ENCODE data around the gene POTEG.
"Not testable (repeated sequence)": the region's sequence is repeated elsewhere in the genome, so short reads cannot be mapped to it uniquely, and the experiment has no call there.

POTEG gene

DNA sequence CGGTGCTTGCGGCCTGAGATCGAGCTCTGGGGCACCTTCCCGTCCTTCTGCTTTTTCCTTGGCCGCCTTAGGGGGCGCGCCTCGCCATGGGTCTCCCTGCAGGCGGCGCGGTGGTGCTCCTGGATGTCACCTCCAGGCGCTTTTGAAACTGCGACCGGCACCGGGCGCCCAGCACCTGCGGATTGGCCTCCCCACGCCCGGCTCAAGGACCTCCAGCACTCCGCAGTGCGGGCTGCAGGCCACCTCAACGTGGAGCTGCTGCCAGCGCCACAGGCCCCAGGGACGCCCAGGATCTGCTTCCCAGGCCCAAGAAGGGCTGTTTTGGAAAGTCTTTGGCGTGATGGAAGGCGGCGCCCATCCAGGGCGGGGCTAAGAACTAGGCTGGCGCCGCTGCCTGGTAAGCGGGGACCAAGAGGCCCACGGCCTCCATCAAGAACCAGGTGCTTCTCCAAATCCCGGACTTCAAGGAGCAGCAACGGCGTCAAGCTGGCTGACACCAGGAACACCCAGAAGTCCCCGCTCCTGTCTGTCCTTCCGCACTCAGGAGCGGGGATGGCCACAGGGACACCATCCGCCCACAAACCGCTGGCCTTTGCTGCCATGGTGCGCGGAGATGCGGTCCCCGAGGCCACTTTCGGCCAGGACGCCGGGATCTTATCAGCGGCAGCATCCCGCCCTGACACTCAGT is 61.2 kb downstream of the POTEG start:
- DNase-seq (ENCODE audit: low read depth), result not testable (repeated sequence)

DNA sequence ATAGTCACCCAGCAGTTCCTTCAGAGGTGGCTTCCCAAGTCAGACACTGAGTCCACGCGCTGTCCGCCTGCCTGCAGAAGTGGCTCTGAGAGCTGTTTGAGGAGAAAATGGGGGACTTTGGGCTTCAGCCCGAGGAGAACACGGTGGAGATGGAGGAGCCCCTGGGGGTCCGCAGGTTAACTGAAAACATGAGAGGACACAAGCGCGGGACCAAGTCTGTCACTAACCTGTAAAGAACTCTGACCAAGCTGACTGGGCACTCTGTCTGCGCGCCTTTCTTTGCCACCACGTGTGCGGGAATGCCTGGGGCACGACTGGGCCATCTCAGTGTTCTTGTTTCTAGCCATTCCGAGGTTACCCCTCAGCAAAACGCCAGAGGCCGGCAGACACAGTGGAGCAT is 62.4 kb downstream of the POTEG start:
- not testable (repeated sequence) for DNase-seq (ENCODE audit: low read depth)

DNA sequence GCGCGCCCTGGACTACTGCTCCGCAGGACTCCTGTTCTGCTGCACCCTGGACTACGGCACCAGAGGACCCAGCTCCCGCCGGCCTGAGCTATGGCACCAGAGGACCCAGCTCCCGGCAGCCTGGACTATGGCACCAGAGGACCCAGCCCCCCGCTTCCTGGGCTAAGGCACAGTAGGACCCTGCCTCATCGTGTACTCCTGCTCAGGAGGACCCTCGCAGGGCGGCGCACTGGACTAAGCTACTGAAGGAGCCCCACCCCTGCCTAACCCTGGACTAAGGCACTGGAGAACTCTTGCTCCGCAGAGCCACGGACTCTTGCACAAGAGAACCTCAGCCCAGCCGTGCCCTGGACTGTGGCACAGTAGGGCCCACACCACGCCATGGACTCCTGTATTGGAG is 71.3 kb downstream of the POTEG start:
- not testable (repeated sequence) for DNase-seq (ENCODE audit: low read depth)

DNA sequence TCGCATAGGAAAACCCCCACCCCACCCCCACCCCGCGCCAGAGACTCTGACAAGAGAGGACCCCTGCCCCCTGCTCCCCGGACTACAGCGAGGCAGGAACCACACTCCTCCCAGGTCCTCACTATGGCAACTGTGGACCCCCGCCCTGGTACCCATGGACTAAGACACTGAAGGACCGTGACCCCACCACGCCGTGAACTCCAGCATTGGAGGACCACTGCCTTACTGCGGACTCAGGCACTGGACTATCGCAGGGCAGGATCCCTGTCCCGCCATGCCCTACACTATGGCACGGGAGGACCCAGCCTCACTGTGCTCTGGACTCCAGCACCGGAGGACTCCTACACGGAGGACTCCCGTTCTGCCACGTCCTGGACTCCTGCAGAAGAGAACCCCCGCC is 71.8 kb downstream of the POTEG start:
- not testable (repeated sequence) for DNase-seq (ENCODE audit: low read depth)

DNA sequence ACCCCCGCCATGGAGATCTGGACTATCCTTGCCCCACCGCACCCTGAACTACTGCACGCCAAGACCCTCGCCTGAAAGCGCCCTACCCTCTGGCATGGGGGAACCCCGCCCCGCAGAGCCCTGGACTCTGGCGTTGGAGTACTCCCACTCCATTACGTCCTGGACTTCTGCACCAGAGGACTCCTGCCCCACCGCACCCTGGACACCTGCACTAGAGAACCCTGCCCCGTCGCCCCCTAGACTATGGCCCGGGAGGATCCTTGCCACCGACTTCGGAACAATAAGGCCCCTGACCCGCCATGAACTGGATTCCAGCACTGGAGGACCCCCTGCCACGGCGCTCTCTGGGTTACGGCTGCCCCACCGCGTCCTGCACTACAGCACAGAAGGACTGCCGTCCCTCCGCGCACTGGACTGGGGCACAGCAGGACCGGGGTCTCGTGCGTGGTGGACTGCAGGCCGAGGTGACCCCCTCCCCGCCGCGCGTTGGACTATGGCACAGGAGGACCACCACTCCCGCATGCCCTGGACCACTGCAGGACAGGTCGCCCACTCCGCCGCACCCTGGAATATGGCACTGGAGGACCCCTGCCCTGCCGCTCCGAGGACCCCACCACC is 72.4 kb downstream of the POTEG start:
- not testable (repeated sequence) for DNase-seq (ENCODE audit: low read depth)

DNA sequence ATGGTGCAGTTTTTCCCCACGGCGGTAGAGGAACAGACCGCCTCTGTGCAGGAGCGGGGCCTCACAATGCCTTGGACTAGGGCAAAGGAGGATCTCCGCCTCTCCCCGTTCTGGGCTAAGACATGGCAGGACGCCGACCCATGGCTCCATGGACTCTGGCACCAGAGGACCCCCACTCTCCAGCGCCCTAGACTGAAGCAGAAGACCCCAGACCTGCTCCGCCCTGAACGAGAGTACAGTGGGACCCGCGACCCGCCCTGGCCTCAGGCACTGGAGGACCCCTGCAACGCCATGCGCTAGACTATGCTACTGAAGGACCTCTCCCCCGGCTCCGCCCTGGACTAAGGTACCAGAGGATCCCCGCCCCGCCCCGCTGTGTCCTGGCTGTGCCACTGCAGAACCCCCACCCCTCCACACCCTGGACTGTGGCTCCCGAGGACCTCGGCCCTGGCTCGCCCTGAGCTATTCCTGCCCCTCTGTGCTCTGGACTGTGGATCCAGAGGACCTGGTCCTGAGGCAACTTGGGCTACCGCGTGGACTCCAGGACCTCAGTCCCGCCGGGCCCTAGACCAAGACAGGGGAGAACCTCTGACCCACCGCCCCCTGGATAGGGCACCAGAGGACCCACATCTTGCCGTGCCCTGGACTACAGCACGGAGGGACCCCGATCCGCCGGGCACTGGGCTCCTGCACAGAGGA is 73.1 kb downstream of the POTEG start:
- not testable (repeated sequence) for DNase-seq (ENCODE audit: low read depth)

Measured in stimulated activated CD4-positive, alpha-beta T cell treated with anti-CD3 and anti-CD28 coated beads, Interleukin-2, amount 100 ng/mL, for 4 hours (primary cell).